H1 (cell line): ENCODE measurements around the gene EVI2A. TPM values are rescaled to one million over a fixed set of nuclear protein-coding genes. Genes with fewer than 3 reads are reported as not detected.

Source experiments
- CTCF ChIA-PET: fragments of 300-600 bp; sonication (Branson Sonifier 250); formaldehyde crosslinking; loops from one replicate; lab custom pipeline; 2021; ENCODE audit not compliant: partially characterized antibody; lab: Charles Lee
- POLR2A ChIA-PET: fragments of 300-600 bp; sonication (Branson Sonifier 250); formaldehyde crosslinking; loops from one replicate; lab custom pipeline; 2021; ENCODE audit warnings: inconsistent platforms; ENCODE audit not compliant: partially characterized antibody; lab: Charles Lee
- DNase-seq, 2 experiments: peaks; one replicate each; pipeline versions ENCODE4 v3.0.0 to v3.0.0-alpha.2; 2010 to 2022; ENCODE audit warnings: low spot score in 2 of 2, low read depth in 1 of 2, mixed read lengths in 1 of 2
- FAIRE-seq: peaks from 2 replicates; lab custom pipeline; 2011; peaks lifted over from hg19 to GRCh38; lab: Jason Lieb, UNC
- H2AFZ ChIP-seq: 2 replicates; pipeline ENCODE4 v1.8.1; 2012; ENCODE audit warnings: low read length, inconsistent platforms
- H2AK5ac ChIP-seq: 2 replicates; pipeline ENCODE4 v1.6.1; 2013; ENCODE audit warnings: low read depth, low read length
- H2BK120ac ChIP-seq: replicated peaks from 2 replicates; pipeline ENCODE3; 2013; ENCODE audit warnings: low read depth, low read length, inconsistent platforms
- H2BK12ac ChIP-seq: 2 replicates; pipeline ENCODE4 v1.6.1; 2013; ENCODE audit warnings: low read depth, low read length
- H2BK15ac ChIP-seq: 2 replicates; pipeline ENCODE4 v1.6.1; 2013; ENCODE audit warnings: low read length
- H2BK20ac ChIP-seq: 2 replicates; pipeline ENCODE4 v1.6.1; 2013; ENCODE audit warnings: low read length
- H2BK5ac ChIP-seq: 2 replicates; pipeline ENCODE4 v1.6.1; 2013; ENCODE audit warnings: low read depth, low read length
- H3K14ac ChIP-seq: 2 replicates; pipeline ENCODE4 v1.6.1; 2013; ENCODE audit warnings: inconsistent platforms; ENCODE audit not compliant: insufficient read length
- H3K18ac ChIP-seq: 2 replicates; pipeline ENCODE4 v1.6.1; 2013; ENCODE audit warnings: low read length; ENCODE audit errors: extremely low read depth
- H3K23ac ChIP-seq: 2 replicates; pipeline ENCODE4 v1.6.1; 2013; ENCODE audit warnings: inconsistent platforms; ENCODE audit not compliant: insufficient read length
- H3K23me2 ChIP-seq: 2 replicates; pipeline ENCODE4 v1.6.1; 2013; ENCODE audit warnings: low read depth, low read length
- H3K27ac ChIP-seq: 2 replicates; pipeline ENCODE4 v1.6.1; 2011; ENCODE audit warnings: low read depth, low read length, inconsistent platforms
- H3K27me3 ChIP-seq, 4 experiments: replicated peaks in 1 of 4; 1 replicate in 1 of 4; 2 replicates in 3 of 4; pipeline versions ENCODE4 v1.6.1 to v1.8.1; 2011 to 2013; ENCODE audit warnings: low read length in 3 of 4, mild to moderate bottlenecking in 3 of 4, inconsistent platforms in 2 of 4, mixed read lengths in 2 of 4, moderate library complexity in 1 of 4; ENCODE audit not compliant: control insufficient read depth in 3 of 4, insufficient read depth in 3 of 4; ENCODE audit errors: extremely low read depth in 1 of 4
- H3K36me3 ChIP-seq, 4 experiments: 2 replicates each; pipeline versions ENCODE4 v1.6.1 to v1.8.1; 2011 to 2013; ENCODE audit warnings: mild to moderate bottlenecking in 4 of 4, low read length in 3 of 4, moderate library complexity in 2 of 4, control low read depth in 1 of 4, inconsistent platforms in 1 of 4; ENCODE audit not compliant: insufficient read depth in 4 of 4, control insufficient read depth in 2 of 4
- H3K4ac ChIP-seq: replicated peaks from 2 replicates; pipeline ENCODE3; 2013; ENCODE audit warnings: low read length, low read depth, mixed read lengths, inconsistent platforms; ENCODE audit not compliant: insufficient read length
- H3K4me1 ChIP-seq, 4 experiments: replicated peaks in 1 of 4; 1 replicate in 1 of 4; 2 replicates in 3 of 4; pipeline versions ENCODE4 v1.6.1 to v1.8.1; 2011 to 2013; ENCODE audit warnings: low read length in 3 of 4, inconsistent platforms in 2 of 4, mixed read lengths in 1 of 4; ENCODE audit not compliant: insufficient read depth in 4 of 4, control insufficient read depth in 3 of 4
- H3K4me2 ChIP-seq, 2 experiments: 2 replicates each; pipeline versions ENCODE4 v1.6.1 to v1.8.1; 2011 to 2013; ENCODE audit warnings: low read depth in 2 of 2, low read length in 2 of 2, control low read depth in 1 of 2, inconsistent platforms in 1 of 2, mild to moderate bottlenecking in 1 of 2; ENCODE audit not compliant: insufficient read depth in 1 of 2
- H3K4me3 ChIP-seq, 4 experiments: fragments of 200-600, 300-600 bp in 1 of 4; sonication (generic), shearing (Covaris generic), sonication (Bioruptor Twin) in 1 of 4; 2 replicates each; pipeline versions ENCODE4 v1.5.1 to v1.8.1; 2011 to 2016; ENCODE audit warnings: low read length in 4 of 4, low read depth in 3 of 4, control low read depth in 2 of 4, inconsistent platforms in 2 of 4, mild to moderate bottlenecking in 2 of 4, mixed read lengths in 1 of 4, moderate library complexity in 1 of 4; ENCODE audit not compliant: insufficient read depth in 2 of 4; ENCODE audit errors: extremely low read depth in 1 of 4
- H3K56ac ChIP-seq: replicated peaks from 2 replicates; pipeline ENCODE3; 2013; ENCODE audit warnings: low read depth, mild to moderate bottlenecking, mixed read lengths, low read length, inconsistent platforms; ENCODE audit not compliant: insufficient read length
- H3K79me1 ChIP-seq: 2 replicates; pipeline ENCODE4 v1.6.1; 2013; ENCODE audit warnings: low read depth, low read length, control low read depth
- H3K79me2 ChIP-seq, 2 experiments: 2 replicates each; pipeline versions ENCODE4 v1.6.1 to v1.8.1; 2012 to 2013; ENCODE audit warnings: low read length in 2 of 2, mild to moderate bottlenecking in 2 of 2, inconsistent platforms in 1 of 2; ENCODE audit not compliant: insufficient read depth in 2 of 2, control insufficient read depth in 1 of 2
- H3K9ac ChIP-seq, 4 experiments: replicated peaks in 1 of 4; 1 replicate in 1 of 4; 2 replicates in 3 of 4; pipeline versions ENCODE4 v1.6.1 to v1.8.1; 2011 to 2013; ENCODE audit warnings: low read depth in 3 of 4, low read length in 3 of 4, control low read depth in 2 of 4, mild to moderate bottlenecking in 2 of 4, moderate library complexity in 2 of 4, inconsistent platforms in 1 of 4; ENCODE audit errors: extremely low read depth in 1 of 4
- H3K9me3 ChIP-seq, 2 experiments: 2 replicates each; pipeline versions ENCODE4 v1.6.1 to v1.8.1; 2012 to 2013; ENCODE audit warnings: mild to moderate bottlenecking in 2 of 2, moderate library complexity in 2 of 2, control low read depth in 1 of 2, inconsistent platforms in 1 of 2, low read depth in 1 of 2, low read length in 1 of 2, mixed read lengths in 1 of 2; ENCODE audit not compliant: insufficient read depth in 2 of 2
- H4K20me1 ChIP-seq, 2 experiments: replicated peaks in 1 of 2; 2 replicates each; pipeline versions ENCODE3 to v1.8.1; 2011 to 2013; ENCODE audit warnings: inconsistent platforms in 2 of 2, low read length in 2 of 2, mild to moderate bottlenecking in 1 of 2; ENCODE audit not compliant: insufficient read depth in 2 of 2, control insufficient read depth in 1 of 2
- H4K5ac ChIP-seq: 2 replicates; pipeline ENCODE4 v1.6.1; 2013; ENCODE audit warnings: low read length, low read depth, mixed read lengths, inconsistent platforms; ENCODE audit not compliant: insufficient read length
- H4K8ac ChIP-seq: 2 replicates; pipeline ENCODE4 v1.8.0; 2013; ENCODE audit warnings: mild to moderate bottlenecking, moderate library complexity, low read length, inconsistent platforms; ENCODE audit not compliant: insufficient read depth; ENCODE audit errors: extremely low read depth
- H4K91ac ChIP-seq: replicated peaks from 2 replicates; pipeline ENCODE3; 2013; ENCODE audit warnings: low read length, mixed read lengths, inconsistent platforms; ENCODE audit not compliant: insufficient read length
- ATF3 ChIP-seq: IDR thresholded peaks from 2 replicates; pipeline ENCODE4 v1.6.1; 2011; ENCODE audit warnings: low read depth, mild to moderate bottlenecking, low read length; ENCODE audit not compliant: insufficient read depth
- BRCA1 ChIP-seq: IDR thresholded peaks from 2 replicates; pipeline ENCODE4 v1.6.1; 2012; ENCODE audit warnings: low read depth, low read length, improper control_type of control experiment
- CBX5 ChIP-seq: fragments of 300-800, 300-1000 bp; sonication (generic); IDR thresholded peaks from 2 replicates; pipeline ENCODE4 v1.7.1; 2016; ENCODE audit warnings: antibody characterized with exemption, low read length, low read depth
- CREB1 ChIP-seq: IDR thresholded peaks from 2 replicates; pipeline ENCODE4 v1.6.1; 2012; ENCODE audit warnings: inconsistent platforms
- PHF8 ChIP-seq: fragments of 200-600 bp; sonication (generic); conservative IDR thresholded peaks from 2 replicates; pipeline ENCODE4 v1.7.1; 2012; ENCODE audit warnings: low read depth, mild to moderate bottlenecking, inconsistent platforms, low read length, moderate library complexity
- POLR2AphosphoS5 ChIP-seq: IDR thresholded peaks from 2 replicates; pipeline ENCODE4 v1.6.1; 2011; ENCODE audit warnings: low read depth, low read length
- RBBP5 ChIP-seq: IDR thresholded peaks from 2 replicates; pipeline ENCODE4 v1.7.1; 2012; ENCODE audit warnings: low read depth, mild to moderate bottlenecking, inconsistent platforms, low read length, moderate library complexity, borderline replicate concordance
- SIRT6 ChIP-seq: IDR thresholded peaks from one replicate; pipeline ENCODE4 v1.7.1; 2012; ENCODE audit warnings: low read length, inconsistent platforms
- SP4 ChIP-seq: IDR thresholded peaks from 2 replicates; pipeline ENCODE4 v1.6.1; 2012; ENCODE audit warnings: low read length, inconsistent platforms
- TAF7 ChIP-seq: optimal IDR thresholded peaks from 2 replicates; pipeline ENCODE3; 2011; ENCODE audit warnings: low read depth, mild to moderate bottlenecking, inconsistent platforms, low read length, moderate library complexity, borderline replicate concordance
- USF2 ChIP-seq: IDR thresholded peaks from 2 replicates; pipeline ENCODE4 v1.6.1; 2011; ENCODE audit warnings: low read length, improper control_type of control experiment
- WGBS, 2 experiments: shearing (Covaris generic) in 1 of 2; methylation state at CpG; one replicate each; pipeline versions ENCODE4 v1.1.6 to v1.1.7; 2013 to 2015; ENCODE audit warnings: low lambda C conversion rate in 2 of 2, mixed read lengths in 2 of 2, inconsistent platforms in 1 of 2, low coverage in 1 of 2, missing lambda C conversion rate in 1 of 2; ENCODE audit not compliant: insufficient replicate concordance in 2 of 2, insufficient coverage in 1 of 2, insufficient read length in 1 of 2; ENCODE audit errors: extremely low coverage in 1 of 2, missing lambda C conversion rate in 1 of 2; 5-methylcytosine and 5-hydroxymethylcytosine counted together
- polyA plus RNA-seq, 7 experiments: library from polyadenylated mRNA; depleted of rRNA in 3 of 7; stranded (reverse) in 5 of 7; unstranded in 2 of 7; fragments of >200 nt in 5 of 7; fragments of 200-250 nt in 2 of 7; gene quantifications; 1 replicate in 5 of 7; 2 replicates in 1 of 7; 4 replicates in 1 of 7; pipeline versions ENCODE4 v1.2.1 to v1.2.3, GENCODE V29; 2011 to 2013; ENCODE audit warnings: missing spikeins in 2 of 7, mixed read lengths in 2 of 7
- total RNA-seq: library from RNA; stranded (reverse); fragmentation: NEBNext Ultra II Directional; extraction: Animal tissue kit (Norgen Biotek cat#: 25700); gene quantifications from 2 replicates; pipeline ENCODE4 v1.2.1, GENCODE V29; 2021
- TF ChIP-seq, protein P1 (sequence below): IDR thresholded peaks from 2 replicates; pipeline ENCODE4 v1.6.1; 2012; ENCODE audit warnings: low read length, inconsistent platforms

EVI2A gene
- total and polyA plus RNA-seq, 2 of the 8 experiments (the other 6 are each of a cell fraction or from before 2014, with no cell fraction given), result not detected

- Histone ChIP-seq H3K14ac (no peak overlapping the region), H3K4me1 (peaks cover 0 to 4% (median 3%) of the 10 kb centered on the region in 4 experiments; a peak in 1 of 7 replicates), H2BK120ac (no peak overlapping the region), H3K79me1 (no peaks in the 10 kb centered on the region), H3K9ac (no peak overlapping the region), H3K56ac (no peak overlapping the region), H3K4ac (no peak overlapping the region), H3K27ac (no peak overlapping the region), H2BK5ac (no peak overlapping the region), H4K5ac (no peak overlapping the region), H4K91ac (no peak overlapping the region), H2AK5ac (no peak overlapping the region), H3K9me3 (no peaks in the 10 kb centered on the region), H3K79me2 (no peaks in the 10 kb centered on the region), H2BK12ac (no peak overlapping the region), H2BK20ac (no peak overlapping the region), H3K23ac (no peak overlapping the region), H3K23me2 (no peaks in the 10 kb centered on the region), H3K18ac (no peak overlapping the region), H4K8ac (no peak overlapping the region), H3K4me2 (no peak overlapping the region), H2BK15ac (no peak overlapping the region), H3K27me3 (no peaks in the 10 kb centered on the region), H2AFZ (no peak overlapping the region), H3K4me3 (no peak overlapping the region), H3K36me3 (0 out of 8 replicates have a peak, but pooled peaks cover 0 to 6% (median 1%) of the 10 kb centered on the region in 4 experiments), H4K20me1 (no peaks in the 10 kb centered on the region)
- DNase-seq (no peak), FAIRE-seq (no peak)
- 85% methylated on average over 1 of the region's 1 CpG; no CpG with 5 or more reads in 1 of the 2 experiments for WGBS, 2 experiments
- POLR2A ChIA-PET, result no interaction called here
- CTCF ChIA-PET, result interaction anchor here (1.2 kb wide), 1 partner anchor 9 kb away, joined by 3 read pairs; no protein-coding TSS in a partner anchor
- TF ChIP-seq POLR2AphosphoS5 (no peak), ATF3 (no peak), TAF7 (no peak), PHF8 (no peak), CREB1 (no peak), BRCA1 (no peak), CBX5 (no peak), SIRT6 (no peak), RBBP5 (no peak), SP4 (no peak), USF2 (no peak)
- TF ChIP-seq, protein P1, sequence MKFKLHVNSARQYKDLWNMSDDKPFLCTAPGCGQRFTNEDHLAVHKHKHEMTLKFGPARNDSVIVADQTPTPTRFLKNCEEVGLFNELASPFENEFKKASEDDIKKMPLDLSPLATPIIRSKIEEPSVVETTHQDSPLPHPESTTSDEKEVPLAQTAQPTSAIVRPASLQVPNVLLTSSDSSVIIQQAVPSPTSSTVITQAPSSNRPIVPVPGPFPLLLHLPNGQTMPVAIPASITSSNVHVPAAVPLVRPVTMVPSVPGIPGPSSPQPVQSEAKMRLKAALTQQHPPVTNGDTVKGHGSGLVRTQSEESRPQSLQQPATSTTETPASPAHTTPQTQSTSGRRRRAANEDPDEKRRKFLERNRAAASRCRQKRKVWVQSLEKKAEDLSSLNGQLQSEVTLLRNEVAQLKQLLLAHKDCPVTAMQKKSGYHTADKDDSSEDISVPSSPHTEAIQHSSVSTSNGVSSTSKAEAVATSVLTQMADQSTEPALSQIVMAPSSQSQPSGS, result no peak
Observed at GRCh38 chr17:31275116-31275515, 46.3 kb downstream of the EVI2A start.
